HK-2 (cell line): Measurements from ENCODE around the gene MYO7B.
A peak's percentile ranks its signal among the peaks of the same experiment; 100 is the strongest.
"Not testable (repeated sequence)": the region's sequence is repeated elsewhere in the genome, so short reads cannot be mapped to it uniquely, and the experiment has no call there.

ENCODE experiments used
- DNase-seq: peaks from one replicate; pipeline ENCODE4 v3.0.0-alpha.2; 2018; ENCODE audit not compliant: unreplicated experiment

The MYO7B gene

DNA sequence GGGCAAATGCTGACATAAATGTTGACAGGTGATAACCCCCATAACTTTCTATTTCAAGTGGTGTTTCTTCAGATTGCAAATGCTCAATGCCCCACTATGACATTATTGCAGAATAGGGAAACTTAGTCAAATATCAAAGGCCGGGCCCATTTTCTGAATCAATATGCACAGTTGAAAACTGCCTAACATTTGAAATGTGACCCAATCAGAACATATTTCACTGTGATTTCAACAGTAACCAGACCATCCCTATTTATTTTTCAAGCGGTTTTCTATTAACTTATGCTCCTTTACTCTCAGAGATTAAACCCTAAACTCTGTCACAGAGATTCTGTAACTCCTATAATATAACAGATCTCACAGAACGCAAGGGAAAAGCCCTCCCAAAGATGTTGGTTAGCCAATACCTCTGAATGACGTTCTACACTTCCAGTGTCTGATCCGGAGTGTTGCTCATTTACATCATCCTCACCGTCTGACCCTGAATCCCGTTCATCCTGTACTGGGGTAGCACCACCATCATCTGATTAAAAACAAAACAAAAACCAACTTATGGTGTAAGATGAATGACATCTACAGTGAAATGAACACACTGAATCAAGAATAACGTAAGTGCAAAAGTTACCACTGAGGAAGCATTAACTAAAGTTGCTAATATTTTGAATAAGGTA lies 12.1 kb upstream of the MYO7B start:
- DNase-seq, result no peak

GRCh38 chr2:127524198-127524834 lies 11.2 kb upstream of the MYO7B start:
- not testable (repeated sequence) for DNase-seq

GRCh38 chr2:127525691-127526131 lies 9.8 kb upstream of the MYO7B start:
- DNase-seq, result no peak

GRCh38 chr2:127526132-127527000 lies 9.1 kb upstream of the MYO7B start, which contains the start of gene IWS1:
Gene IWS1 (minus strand): TSS chr2:127526489. CDS start chr2:127526208, 281 bp downstream.
- DNase-seq, result peak; percentile 96

- no peak for DNase-seq
These were observed 8.3 kb upstream of the MYO7B start for GRCh38 chr2:127527001-127527804.

DNA sequence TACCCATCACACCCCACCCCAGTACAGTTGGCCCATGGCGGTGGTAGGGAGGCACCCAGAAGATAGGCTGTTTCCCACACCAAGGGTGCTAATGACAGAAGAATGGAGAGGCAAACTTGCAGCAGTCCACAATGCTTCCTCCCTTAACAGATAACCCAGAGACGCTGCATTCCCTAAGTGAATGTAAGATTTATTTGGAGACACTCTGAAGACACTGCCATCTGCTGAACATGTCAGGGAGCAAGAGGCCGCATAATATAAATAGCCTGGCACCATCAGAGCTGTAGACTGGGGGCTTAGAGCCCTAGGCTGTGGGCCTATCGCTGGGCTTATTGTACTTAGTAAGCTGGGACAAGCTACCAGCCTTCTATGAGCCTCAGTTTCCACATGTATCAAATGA lies 7.0 kb upstream of the MYO7B start:
- DNase-seq, result no peak

DNA sequence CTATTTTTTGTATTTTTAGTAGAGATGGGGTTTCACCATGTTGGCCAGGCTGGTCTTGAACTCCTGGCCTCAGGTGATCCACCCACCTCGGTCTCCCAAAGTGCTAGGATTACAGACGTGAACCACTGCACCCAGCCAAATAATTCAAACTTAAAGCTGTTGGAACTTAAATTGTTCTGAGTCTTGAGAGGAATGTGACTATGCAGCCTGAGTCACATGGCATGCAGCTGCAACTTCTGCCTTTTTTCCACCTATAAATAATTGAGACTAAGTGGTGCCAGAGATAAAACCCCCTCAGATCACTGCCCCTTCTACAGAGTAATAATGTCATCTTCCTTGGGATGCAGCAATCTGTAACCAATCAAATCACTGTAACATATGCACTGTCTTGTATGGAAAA lies 6.1 kb upstream of the MYO7B start:
- not testable (repeated sequence) for DNase-seq

DNA sequence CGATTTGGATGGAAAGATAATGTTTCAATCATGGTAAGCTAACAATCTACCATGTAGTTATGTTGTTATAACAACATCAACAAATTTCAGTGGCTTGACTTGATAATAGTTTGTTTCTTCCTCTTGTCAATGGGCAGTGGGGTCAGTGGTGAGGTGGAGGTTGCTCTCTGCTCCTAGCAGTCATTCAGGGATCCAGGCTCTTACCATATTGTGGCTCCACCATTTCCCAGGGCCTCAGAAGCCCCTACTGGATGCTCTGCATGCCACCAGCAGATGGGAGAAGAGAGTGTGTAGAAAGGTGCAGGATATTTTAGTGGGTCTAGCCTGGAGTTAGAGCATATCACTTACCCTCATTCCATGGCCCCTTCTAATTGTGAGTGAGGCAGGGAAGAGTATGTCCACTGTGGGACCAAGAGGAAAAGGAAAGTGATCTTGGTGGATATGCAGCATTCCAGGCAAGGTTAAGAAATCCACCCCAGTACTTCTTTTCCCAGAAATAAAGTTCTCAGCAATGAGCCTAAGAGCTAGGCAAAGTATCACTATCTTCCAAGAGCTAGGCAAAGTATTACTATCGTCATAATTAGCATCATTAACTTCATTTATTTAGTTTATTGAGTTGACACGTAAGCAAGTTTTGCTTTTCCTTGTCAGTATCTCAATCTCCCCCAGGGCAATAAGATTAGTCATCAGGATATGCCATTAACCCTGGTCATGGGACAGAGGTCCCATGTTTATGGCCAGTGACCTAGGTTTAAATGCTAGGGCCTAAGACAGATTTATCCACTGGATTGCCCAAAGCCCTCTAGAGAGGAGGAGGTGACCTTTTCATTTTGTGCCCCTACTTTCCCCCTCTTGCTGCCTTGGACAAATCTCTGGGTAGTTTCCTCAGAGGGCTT lies 5.0 kb upstream of the MYO7B start:
- no peak for DNase-seq

- DNase-seq, result no peak
These were observed 4.2 kb upstream of the MYO7B start for GRCh38 chr2:127531221-127531648.

DNA sequence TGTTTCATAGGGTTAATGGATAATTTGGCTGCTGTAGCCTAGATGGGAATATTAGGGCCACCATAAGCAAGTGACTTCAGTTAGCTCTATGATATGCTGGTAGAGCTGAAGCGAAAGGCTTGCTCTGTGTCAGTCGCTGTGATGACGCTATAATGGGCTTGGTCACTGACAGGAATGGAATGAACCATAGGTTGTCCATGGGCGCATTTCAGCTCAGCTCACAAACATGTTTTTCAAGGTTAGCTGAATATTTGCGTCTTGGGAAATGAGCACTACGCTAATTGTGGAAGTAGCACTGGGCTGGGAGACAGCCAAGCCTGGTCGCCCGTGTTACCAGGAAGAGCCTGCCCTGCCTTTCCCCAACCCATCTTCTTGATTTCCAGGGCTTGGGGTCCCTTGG lies 3.2 kb upstream of the MYO7B start:
- no peak for DNase-seq

- no peak for DNase-seq
These were observed 435 bp downstream of the MYO7B start for GRCh38 chr2:127535918-127536317.

DNA sequence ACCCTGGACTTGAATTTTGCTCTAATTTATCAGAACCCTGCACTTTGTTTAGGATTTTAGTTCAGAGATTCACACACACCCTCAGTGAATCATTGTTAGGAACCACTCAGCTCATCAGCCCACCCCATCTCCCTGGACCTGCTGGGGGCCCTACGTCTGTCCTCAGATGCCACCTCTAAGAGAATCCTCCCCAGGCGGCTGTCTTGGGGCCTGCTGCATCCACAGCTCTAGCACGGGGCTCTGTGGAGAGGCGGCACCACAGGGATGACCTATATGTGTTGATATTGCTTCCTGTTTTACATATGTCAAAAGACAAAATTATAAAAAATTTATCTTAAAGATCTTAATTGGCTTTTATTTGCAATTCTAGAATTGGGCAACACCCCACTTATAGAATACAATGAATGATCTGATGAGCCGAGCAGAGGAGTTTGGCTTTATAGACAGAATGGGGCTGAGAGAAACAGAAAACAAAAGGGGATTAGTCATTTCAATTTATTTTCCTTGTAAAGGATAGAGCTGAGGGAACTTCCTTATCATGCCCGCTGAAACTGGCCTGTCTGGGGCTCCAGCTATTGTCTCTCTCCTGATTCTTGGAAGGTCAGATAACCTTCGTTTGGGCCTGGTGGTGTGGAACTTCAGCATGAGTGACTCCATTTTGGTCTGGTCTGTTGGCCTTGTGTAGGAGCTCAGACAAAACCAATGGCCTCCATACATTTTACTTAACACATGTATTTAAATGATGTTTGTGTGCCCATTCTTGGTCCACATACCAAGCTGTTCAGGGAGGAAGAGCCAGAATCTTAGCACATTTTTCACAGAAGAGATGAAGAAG lies 1.4 kb downstream of the MYO7B start:
- DNase-seq, result no peak

- DNase-seq, result no peak
These were observed 2.2 kb downstream of the MYO7B start for GRCh38 chr2:127537644-127538043.

DNA sequence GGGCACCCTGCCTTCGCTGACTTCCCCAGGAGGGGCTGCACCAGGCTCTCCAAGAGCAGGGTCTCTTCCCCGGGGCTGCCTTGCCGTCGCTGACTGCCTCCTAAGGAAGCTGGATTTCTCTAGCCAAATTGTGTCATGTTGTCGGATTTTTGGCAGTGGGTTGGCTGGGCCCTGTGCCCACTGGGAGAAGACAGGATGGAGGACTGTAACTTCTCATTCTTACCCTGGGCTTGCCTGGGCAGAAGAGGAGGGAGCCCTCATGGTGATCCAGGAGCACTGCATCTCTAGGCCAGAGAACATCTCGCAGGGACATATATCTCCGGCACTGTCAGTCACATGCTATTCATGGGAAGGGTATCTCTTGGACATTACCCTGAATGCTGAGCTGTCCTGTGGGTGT lies 6.3 kb downstream of the MYO7B start:
- DNase-seq, result no peak

- DNase-seq, result no peak
These were observed 6.7 kb downstream of the MYO7B start for GRCh38 chr2:127542231-127542630.

DNA sequence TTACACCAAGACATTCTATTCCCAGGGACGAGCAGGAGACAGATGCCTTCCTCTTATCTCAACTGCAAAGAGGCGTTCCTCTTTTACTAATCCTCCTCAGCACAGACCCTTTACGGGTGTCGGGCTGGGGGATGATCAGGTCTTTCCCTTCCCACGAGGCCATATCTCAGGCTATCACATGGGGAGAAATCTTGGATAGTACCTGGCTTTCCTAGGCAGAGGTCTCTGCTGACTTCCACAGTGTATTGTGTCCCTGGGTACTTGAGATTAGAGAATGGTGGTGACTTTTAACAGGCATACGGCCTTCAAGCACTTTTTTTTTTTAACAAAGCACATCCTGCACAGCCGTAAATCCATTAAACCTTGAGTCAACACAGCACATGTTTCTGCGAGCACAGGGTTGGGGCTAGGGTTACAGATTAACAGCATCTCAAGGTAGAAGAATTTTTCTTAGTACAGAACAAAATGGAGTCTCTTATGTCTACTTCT lies 7.6 kb downstream of the MYO7B start:
- DNase-seq, result not testable (repeated sequence)

- DNase-seq, result no peak
These were observed 9.7 kb downstream of the MYO7B start for GRCh38 chr2:127545189-127545588.

DNA sequence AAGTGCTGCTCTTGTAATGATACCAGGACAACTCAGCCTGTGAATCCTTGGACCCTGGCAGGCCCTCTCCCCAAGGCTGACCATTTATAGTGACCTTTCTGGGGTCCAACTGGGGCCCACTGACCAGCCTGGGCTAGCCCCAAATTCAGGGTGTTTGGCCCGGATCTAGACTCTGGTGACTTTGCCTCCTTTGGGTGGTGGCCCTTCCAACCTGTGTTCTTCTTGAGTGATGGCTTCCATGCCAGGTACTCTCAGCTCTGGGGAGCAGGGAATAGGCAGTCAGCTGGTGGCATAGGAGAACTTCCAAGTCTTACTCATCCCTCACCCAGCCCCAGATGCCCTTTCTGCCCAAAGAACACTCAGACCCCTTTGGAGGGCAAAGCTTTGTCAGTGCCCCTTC lies 10.3 kb downstream of the MYO7B start:
- DNase-seq, result no peak

GRCh38 chr2:127546797-127547196 lies 11.3 kb downstream of the MYO7B start:
- no peak for DNase-seq
